Measurements from ENCODE around the gene ZNF41.
"Not testable (repeated sequence)": the region's sequence is repeated elsewhere in the genome, so short reads cannot be mapped to it uniquely, and the experiment has no call there.

Gene ZNF41

DNA sequence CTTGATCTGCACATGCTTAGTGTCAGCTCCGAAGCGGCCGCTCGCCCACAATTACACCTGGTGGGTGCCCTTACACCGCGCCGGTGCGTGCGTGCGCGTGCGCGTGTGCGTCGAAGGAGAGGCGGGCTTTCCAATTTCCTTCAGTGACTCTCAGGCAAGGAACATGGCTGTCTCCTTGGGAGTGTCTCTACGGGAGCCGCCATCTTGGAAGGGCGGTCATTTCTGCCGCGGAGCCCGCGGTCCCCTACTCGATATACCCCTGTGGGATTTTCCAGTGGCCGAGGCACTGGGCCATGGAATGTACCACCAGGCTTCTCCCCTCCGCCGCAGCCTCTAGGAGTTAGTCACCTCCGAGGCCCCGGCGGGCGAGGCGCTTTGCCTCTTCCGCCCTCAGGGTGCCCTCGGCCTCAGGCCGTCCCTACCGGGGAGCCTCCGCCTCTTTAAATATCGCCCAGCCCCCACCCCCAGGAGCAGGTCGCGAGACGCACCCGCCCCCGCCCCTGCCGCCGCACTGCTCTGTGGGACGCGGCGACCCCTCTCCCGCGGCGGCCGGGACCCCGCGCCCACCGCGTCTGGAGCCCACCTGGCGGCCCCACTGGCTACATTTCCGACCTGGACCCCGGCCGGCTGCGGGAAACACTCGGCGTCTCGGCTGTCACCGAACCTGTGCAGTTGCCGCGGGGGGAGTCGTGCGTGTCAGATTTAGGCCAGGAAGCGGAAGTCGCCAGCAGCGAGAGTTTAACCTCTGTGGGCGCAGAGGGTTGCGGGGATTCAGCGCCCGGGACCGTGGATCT, at the start of gene ZNF41:
TSS of gene ZNF41 (minus strand) at position 711 of the 794 bp plus-strand sequence. CDS start 15,741 bp downstream, outside the sequence.
- FAIRE-seq (peak; percentile 68), DNase-seq (ENCODE audit: low spot score) (peak; percentile 72)

DNA sequence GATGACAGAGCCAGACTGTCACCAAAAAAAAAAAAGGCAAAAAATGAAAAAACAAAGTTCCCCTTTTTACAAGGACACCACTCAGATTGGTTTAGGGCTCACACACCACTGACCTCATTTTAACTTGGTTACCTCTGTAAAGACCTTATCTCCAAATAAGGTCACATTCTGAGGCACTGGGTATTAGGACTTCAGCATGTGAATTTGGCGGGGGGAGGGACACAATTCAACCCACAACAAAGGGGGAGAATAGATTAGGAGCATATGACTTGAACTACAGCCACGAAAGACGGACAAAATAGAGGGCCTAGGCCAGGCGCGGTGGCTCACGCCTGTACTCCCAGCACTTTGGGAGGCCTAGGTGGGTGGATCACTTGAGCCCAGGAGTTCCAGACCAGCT, 47.0 kb upstream of the ZNF41 start:
- DNase-seq (ENCODE audit: low spot score) (no peak), FAIRE-seq (no peak)

DNA sequence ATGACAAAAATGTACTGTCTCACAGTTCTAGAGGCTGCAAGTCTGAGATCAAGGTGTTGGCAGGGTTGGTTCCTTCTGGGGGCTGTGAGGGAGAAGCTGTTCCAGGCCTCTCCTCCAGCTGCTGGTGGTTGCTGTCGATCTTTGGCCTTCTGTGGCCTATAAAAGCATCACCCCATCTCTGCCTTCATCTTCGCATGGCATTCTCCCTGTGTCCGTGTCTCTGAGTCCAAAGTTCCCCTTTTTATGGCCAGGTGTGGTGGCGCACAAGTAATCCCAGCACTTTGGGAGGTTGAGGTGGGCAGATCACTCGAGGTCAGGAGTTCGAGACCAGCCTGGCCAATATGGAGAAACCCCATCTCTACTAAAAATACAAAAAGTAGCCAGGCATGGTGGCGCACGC, 46.5 kb upstream of the ZNF41 start:
- DNase-seq (ENCODE audit: low spot score) (no peak), FAIRE-seq (no peak)

DNA sequence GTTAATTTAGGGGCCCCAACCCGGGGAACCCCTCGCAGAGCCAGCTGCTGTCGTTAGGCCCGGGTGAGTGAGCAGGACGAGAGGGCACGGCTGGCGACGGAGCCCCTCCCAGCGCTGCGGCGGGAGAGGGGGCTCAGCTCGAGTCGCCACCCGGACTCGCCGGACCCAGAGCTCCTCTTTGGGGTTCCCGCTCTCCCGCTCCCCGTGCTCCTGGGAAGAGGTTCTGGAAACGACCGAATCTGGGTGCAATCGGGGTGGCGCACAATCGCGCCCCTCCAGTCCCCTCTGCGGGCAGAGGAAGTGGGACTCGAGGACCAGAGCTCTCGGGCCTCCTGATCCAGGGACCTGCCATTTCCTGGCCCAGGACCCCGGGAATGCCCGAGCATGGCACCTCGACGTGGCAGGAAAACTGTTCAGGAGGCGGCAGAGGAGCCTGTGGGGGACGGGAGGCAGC, 40.7 kb upstream of the ZNF41 start:
- FAIRE-seq = no peak
- DNase-seq (ENCODE audit: low spot score) = no peak

DNA sequence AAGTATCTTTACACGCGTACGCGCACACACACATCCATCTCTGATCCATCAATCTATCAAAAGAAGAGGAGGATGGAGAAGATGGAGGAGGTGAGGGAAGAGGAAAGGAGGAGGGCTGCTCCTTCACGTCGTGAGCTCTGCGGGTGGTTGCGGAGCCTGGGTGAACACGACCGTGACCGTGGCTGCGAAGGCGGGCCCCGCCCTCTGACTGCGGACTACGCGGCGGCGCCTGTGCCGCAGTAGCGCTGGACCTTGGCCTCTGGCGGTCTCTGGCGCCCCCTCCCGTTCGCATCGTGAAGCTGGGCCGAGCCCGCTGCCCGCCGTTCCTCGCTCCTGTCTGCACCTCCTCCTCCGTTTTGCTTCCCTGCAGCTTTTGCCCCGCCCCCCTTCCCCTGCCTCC, 40.3 kb upstream of the ZNF41 start:
- peak; percentile 64 for DNase-seq (ENCODE audit: low spot score)
- peak; percentile 25 for FAIRE-seq

DNA sequence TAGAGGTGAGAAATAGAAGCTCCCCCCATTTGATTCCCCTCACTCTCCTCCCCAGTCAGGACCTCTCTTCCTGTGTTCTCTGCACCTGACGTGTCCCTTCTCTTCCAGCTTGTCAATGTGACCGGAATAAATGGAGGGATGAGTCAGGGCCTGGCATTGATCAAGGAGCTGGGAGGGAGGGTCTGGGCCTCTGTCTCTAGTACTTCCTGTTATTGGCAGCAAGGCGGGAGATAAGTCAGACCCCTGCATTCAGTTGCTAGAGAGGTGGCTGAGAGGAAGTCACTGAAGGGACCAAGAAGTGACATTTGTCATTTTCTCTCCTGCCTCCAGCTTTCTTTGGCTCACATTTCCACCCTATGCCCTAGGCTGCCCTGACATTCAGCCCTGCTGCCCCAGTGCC, 35.1 kb upstream of the ZNF41 start:
- FAIRE-seq (no peak), DNase-seq (ENCODE audit: low spot score) (no peak)

DNA sequence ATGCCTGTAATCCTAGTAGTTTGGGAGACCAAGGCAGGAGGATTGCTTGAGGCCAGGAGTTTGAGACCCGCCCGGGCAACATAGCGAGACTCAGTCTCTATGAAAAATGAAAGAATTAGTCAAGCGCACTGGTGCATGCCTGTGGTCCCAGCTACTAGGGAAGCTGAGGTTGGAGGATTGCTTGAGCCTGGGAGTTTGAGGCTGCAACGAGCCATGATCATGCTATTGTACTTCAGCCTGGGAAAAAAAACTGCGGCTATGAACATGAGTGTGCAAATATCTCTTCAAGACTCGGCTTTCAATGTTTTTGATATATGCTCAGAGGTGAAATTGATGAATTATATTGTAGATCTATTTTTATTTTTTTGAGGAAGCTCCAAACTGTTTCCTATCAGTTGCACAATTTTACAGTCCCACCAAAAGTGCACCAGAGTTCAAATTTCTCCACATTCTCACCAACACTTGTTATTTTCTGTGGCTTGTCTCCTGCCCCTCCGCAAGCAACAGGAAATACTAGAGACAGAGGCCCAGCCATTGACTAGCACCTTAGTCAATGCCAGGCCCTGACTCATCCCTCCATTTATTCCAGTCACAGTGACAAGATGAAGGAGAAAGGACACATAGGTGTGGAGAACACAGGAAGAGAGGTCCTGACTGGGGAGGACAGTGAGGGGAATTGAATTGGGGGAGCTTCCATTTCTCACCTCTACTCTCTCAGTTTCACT, 33.1 kb upstream of the ZNF41 start:
- FAIRE-seq (no peak), DNase-seq (ENCODE audit: low spot score) (peak; percentile 38)

DNA sequence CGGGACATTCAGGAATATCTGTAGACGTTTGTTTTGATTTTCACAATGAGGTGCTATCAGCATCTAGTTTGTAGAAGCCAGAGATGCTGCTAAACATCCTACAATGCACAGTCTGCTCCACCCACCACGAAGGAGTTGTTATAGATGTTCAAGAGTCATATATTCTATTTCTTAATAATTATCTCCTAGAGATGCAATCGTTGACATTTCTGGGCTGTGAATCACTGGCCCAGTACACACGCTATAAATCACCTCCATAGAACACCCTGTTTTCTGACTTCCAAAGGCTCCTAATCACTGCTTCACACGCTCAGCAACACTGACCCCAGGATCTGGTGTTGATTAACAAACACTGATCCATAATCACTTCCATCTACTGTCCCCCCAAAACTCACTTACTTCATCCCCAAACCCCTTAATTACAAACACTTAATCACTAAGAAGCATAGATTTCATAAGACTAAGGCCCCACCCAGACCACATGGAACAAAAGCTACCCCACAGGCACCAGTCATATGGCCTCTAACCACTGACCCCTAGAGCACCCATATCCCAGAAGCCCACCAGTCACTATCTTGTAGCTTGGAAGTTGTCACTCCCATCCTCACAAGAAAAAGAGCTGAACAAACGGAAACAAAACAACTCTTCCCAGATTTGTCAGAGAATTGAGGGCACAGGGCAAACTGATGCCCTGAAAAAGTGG, 31.7 kb upstream of the ZNF41 start:
- FAIRE-seq (no peak), DNase-seq (ENCODE audit: low spot score) (peak; percentile 6)

DNA sequence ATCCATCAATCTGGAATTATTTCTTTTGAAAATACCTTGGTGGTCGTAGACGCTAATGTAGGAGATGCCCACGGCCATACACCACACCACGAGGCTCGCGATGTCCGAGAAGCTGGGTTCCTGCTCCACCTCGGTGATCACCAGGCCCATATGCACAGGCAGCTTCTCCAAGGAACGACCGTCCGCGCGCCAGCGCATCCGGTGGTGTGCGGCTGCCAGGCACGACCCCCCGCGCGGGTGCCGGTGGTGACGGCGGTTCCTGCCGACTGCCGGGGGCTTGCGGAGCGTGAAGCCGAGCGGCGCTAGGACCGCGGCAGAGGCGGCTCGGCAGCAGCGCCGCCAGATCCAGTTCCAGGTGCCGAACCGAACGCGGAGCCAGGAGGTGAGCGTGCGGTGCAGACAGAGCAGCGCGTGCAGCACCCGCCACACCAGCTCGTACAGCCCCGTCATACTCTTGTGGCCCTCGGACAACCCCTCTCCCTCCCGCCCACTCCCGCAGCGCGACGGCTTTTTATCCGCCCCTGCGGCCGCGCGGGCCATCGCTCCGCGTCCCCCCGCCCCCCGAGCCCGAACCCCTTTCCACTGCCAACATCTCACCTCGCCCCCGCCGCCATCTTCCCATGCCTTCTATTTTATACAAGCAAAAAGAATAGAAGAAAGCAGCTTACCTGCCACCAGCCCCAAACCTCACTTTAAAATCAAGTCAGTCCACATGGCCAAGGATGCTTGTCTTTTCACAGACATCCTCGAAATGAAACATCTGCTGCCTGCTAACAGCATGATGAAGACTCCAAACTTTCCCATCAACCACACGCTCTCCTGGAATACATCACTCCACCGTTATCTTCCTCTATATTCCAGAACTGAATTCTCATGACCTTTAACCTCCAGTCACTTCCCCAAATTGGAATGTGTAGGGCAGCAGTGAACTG, 30.3 kb upstream of the ZNF41 start:
- not testable (repeated sequence) for FAIRE-seq; DNase-seq (ENCODE audit: low spot score)

DNA sequence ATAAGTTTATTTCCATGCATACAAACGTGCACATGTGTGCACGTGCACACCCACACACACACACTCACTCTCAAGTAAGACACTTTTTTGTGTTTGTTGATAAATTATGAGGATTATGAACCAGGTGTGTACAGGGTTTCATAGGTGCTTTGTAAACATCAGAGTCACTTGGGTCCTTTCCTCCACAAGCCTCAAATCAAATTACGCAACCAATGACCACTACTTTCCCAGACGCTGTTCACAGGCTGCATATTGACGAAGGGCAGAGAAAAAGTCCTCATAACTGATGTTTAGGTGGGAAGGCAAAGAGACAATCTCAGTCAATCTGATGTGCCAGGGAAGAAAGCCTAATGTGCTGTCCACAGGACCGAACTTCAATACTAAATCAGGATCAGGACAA, 29.4 kb upstream of the ZNF41 start:
- not testable (repeated sequence) for FAIRE-seq; DNase-seq (ENCODE audit: low spot score)

DNA sequence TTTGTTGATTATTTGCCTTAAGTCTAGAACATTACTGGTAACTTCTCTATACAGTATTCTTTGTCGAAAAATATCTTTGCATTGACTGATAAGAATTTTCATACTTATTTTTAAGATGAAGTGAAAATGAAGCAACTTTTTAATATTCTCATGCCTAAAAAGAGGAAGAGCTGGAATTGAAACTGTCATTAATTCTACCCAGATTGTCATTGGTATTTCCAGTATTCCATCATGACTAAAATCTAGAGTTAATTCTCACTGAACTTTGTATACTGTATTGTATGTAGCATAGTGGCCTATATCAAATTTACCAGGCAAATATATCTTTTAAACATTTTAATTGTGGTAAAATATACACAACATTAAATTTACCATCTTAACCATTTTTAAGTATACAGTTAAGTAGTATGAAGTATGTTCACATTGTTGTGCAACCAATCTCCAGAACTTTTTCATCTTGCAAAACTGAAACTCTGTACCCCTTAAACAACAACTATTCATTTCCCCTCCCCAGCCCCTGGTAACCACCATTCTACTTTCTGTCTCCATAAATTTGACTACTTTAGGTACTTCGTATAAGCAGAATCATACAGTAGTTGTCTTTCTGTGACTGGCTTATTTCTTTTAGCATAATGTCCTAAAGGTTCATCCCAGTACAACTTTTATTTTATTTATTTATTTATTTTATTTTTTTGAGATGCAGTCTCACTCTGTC, 24.3 kb upstream of the ZNF41 start:
- FAIRE-seq (no peak), DNase-seq (ENCODE audit: low spot score) (no peak)

DNA sequence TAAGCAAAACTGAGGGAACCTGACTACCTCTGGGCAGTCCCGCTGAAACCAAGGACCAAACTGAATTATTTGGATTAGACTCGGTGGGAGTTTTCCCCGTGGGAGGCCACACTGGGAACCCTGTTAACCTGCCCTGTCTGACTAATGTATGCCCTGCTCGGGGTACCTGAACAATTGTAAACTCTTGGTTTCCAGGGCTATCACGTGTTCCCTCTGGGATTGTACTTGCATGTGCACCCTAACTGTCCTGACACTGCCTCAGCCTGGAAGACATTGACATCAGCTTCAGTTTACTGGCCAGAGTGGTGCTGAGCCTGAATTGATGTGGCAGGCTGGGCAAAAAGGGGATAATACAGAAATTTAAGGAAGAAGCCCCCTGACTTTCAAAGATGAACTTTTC, 20.1 kb upstream of the ZNF41 start:
- FAIRE-seq = no peak
- no peak for DNase-seq (ENCODE audit: low spot score)

DNA sequence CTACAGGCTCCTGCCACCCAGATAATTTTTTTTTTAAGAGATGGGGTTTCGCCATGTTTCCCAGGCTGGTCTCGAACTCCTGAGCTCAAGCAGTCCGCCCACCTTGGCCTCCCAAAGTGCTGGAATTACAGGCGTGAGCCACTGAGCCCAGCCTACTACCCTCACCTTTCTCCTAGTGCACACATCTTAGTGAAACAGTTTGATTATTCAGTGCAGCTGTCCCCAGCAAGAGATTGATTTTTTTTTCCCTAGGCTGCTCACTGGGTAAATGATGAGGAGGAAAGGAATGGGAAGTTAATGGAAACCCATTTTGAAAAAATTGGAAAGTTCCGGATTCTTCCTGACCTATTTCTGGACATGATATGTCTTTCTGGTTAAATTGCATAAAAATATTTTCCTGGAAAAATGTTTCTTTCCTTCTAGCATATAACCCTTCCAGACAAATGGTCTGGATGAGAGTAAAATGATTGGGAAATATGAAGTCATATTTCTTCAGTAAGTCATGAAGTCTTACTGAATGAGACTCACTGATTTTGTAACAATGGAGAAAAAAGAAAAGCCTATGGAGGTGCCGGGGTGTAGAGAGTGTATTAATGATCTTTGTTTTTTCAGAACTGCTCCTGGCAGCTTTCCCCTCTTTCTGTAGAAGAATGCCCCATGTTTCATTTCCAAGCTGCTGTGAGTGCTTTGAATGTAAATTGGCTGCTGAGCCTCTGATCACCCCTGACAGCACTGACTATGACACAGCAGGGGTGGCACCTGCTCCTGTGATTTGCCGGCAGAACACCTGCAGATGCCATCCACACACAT, 19.5 kb upstream of the ZNF41 start:
- FAIRE-seq (no peak), DNase-seq (ENCODE audit: low spot score) (no peak)

DNA sequence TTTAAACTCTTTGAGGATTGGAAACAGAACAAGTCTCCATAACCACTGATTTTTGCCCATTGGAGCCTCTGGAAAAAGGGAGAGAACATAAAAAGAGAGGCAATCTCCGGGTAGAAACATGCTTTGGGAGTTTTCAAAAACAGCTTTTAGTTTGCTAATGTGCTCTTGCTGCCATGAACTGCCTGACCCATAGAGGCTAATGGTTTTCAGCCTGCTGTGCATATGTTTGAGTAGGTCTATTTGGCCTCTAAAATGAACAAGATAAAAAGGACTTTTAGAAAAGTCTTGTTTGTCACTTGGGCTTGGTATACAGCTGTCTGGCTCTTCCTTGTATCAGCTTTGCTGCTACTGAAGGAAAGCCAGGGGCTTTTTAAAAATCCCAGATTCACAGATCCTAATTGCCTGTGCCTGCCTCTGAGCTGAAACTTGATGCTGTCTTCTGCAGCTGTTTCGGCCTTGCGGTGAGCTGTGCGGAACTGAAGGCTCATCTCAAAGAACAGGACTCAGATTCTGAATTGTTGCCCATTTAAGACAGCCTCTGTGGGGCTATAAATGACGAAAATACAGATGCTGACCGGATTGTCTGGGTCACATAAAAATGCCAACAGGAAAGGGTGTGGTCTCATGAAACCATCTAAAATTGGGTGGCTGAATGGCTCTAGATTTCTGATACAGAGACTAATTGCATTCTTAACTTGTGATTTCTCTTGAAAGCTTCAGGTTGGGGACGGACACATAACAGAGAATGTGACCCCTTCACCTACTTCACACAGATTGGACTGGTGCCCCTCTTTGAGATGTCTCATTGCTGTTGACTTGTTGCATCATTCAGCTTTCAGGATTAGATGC, 18.4 kb upstream of the ZNF41 start:
- DNase-seq (ENCODE audit: low spot score) = no peak
- no peak for FAIRE-seq

DNA sequence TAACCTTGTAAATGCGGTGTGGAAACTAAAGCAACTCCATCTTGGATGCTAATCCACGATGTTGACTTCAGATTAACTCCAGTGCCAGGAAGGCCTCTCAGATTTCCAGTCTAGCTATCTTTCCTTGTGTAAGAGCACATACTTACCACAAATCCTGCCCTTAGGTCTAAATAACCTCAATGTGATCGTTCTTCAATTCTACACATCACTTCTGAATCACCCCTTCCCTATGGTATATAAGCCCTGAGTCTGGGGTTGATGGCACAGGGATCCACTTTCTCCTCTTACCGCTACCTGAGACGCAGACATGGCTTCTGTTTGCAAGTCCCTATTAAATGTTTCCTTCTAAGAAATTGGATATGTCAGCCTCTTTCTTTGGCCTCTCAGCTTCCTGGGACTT, 17.5 kb upstream of the ZNF41 start:
- FAIRE-seq = no peak

DNA sequence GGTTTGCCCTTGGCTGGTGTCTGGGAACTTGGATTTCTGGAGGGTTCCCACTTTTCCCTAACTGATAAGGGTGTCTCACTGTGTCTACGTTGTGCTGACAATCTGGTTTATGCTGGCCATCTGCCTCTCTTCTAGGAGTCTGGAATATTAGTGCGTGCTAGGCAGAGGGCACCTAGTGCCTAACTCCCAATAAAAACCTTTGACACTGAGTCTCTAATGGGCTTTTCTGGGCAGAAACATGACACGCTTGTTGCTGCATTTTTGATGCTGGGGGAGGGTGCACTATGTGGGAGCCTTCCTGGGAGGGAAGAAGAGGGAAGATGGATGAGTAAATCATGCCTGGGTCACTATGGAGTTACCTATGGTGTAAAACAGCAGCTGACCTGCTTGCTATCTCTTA, 16.3 kb upstream of the ZNF41 start:
- DNase-seq (ENCODE audit: low spot score) (no peak), FAIRE-seq (no peak)

More for the DNA sequence above, 17.5 kb upstream of the ZNF41 start:
- no peak for DNase-seq (ENCODE audit: low spot score)

DNA sequence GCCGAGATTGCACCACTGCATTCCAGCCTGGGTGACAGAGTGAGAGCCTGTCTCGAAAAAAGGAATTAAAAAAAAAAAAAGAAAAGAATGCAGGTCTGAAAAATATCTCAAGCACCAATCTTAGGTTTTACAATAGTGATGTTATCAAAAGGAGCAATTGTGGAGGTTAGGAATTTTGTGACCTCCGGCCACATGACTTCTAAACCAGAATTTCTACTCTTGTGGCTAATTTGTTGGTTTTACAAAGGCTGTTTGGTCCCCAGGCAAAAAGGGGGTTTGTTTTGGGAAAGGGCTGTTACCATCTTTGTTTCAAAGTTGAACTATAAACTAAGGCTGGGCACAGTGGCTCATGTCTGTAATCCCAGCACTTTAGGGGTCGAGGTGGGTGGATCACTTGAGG, 15.4 kb upstream of the ZNF41 start:
- FAIRE-seq (no peak), DNase-seq (ENCODE audit: low spot score) (no peak)

DNA sequence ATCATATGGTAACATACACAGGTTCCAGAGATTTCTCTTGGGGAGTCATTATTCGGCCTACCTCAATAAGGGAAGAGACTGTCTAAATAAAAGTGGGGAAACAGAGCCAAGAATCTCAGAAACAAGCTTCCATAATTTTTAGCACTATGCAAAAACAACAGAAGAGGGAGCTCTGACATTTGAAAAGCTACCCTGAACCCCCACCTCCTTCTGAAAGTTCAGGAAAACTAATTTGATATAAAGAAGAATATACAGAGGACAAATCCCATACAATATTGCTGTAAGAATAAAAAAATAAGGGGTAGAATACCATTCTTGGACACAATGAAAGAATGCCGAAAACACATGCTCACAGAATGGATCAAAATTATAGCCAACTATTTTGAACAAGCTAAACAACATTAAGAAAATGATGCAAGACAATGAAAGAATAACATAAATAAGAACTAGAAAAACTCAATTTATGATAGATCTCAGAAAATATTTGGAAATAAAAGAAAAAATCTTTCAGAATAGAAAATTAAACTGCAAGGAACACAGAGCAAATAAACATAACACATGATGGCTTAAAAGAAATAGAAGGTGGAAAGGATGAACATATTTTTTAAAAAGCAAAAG, 14.4 kb upstream of the ZNF41 start:
- DNase-seq (ENCODE audit: low spot score) (no peak), FAIRE-seq (peak; percentile 27)
